Activated CD4-positive, alpha-beta T cell treated with anti-CD3 and anti-CD28 coated beads for 24 hours (primary cell): ENCODE measurements around the gene GPATCH8.
"Not testable (repeated sequence)": the region's sequence is repeated elsewhere in the genome, so short reads cannot be mapped to it uniquely, and the experiment has no call there.

Experiments used
- DNase-seq, 2 donors: peaks; one replicate each; pipeline ENCODE4 v3.0.0-alpha.2; 2020; ENCODE audit warnings: low read depth in 2 of 2

GPATCH8 gene

DNA sequence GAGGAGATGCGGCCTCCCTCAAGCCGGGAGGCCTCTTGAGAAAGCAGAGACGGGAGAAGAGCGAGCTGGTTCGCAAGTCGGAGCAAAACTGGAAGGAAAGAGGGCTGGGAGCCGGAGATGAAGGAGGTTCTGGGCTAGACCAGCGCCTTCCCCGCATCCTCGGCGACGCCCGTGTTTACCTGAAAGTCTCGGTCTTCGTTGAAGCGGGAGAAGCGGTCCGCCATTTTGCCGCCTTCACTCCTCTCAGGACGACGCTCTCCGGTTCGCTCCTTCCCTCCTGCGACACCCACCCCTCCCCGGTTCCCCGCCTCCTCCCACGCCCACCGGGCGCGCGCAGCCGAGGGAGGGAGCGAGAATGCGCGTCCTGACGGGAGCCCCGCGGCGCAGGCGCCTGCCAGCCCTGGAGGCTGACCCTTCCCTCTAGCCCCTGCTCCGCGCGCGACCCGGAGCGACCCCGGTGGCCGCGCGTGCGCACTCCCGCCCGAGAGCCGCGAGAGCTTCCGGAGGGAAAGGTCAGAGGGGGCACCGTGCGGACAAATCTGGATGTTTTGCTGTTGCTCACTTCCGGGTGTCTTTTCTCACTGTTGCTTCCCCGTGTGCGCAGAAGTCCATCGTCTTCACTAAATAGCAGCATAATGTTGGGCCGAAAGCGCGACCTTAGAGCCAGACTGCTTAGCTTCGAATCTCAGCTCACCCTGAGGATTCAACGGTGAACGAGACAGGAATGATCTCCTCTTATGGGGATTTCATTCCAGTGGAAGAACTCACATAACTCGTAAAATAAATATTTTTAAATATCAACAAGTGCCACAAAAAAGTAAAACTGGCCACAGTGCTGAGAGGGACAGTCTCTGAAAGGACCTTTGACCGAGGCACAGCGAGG lies at the start of gene GPATCH8:
Gene GPATCH8 (minus strand): TSS at position 260 of the 883 bp plus-strand sequence. CDS start 36 bp downstream, at position 224.
- DNase-seq, result peak; percentile 86 to 88

DNA sequence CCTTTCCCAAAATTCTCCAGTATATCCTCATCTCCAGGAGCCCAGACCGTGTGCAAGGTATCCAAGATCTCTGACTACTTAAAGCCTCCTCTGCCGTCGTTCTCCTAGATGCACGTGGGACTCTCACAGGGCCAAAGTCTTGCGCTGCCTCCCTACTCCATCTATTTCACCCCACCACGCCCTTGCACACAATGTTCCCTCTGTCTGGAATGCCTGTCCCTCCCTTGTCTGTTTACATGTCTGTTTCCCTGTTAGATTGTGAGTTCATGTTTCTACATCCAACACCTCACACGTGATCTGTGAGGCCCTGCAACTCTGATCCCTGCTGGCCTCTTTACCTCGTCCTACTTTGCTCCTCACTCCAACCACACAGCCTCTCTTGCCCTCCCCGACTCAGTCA lies 49.2 kb upstream of the GPATCH8 start:
- no peak for DNase-seq

DNA sequence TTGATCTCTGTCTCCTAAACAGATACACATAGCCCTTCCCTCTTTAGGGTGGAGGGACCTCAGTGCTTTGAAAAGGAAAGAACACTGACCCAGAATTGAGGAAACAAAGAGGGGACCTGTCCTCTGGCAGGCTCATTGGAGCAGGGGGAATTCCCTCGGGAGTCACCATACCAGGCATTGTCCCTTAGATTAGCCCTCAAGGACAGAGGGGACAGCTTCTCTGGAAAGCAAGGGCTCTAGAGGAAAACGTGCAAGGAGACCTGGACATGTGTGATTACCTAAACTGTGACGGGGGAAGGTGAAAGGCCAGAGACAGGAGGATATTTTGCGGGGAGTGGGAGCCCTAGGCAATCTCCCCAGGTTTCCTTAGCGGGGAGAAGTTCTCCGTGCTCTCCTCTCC lies 46.5 kb upstream of the GPATCH8 start:
- no peak for DNase-seq

DNA sequence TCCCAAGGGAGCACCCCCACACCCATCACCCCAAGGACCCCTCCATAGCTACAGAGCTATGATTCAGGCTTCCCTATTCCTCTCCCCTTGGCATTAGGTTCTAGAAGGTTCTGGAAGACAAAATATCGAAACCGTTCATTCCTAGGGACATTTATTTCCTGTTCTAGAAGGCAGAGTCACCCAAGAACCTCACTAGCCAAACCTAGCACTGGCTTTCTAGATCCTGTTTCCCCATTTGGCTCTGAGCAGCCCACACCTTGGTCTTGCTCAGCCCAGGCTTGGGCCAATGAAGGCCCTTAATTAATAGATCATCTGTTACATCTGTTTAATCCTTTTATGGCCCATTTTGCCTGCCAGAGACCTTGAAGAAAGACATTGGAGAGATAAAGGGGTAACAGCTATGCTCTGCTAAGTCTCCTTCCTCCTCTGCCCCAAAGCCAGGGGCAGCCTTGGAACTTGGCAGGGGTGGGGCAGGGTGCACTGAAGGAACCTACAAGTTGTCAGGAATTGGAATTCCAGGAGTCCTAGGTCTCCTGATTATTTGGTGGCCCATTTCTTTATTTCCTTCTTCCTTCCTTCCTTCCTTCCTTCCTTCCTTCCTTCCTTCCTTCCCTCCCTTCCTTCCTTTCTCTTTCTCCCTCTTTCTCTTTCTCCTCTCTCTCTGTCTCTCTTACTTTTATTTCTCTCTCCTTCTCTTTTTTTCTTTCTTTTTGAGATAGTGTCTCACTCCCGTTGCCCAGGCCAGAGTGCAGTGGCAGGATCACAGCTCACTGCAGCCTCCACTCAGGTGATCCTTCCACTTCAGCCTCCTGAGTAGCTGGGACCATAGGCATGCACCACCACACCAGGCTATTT lies 45.4 kb upstream of the GPATCH8 start:
- DNase-seq, result no peak

DNA sequence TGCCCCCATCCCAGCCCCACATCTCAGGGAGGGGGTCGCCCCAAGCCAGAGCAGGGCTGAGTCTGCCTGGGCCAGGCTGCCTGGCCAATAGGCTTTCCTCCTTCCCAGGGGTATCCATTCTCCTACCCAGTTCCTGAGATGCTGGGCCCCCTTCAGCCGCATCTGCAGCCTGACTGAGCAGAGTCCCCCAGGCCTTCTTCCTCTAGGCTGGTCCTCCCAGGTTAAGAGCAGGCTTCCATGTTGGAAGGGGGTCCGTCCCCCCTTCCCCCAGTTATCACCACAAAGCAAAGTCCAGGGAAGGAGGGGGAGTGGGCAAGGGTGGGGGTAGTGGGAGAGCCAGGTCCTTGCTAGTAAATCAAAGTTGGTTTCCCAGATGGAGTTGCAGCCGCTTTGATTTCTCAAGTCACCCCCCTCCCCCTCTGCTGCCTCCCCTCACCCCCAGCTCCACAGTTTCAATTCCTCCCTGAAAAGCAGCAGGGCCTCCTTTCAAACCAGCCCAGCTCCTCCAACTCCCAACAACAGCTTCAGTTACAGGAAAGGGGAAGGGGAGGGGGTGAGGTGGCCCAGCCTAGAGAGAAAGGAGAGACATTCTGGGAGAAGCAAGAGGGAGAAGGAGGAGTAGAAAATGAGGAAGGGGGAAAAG lies 44.5 kb upstream of the GPATCH8 start:
- no peak for DNase-seq

DNA sequence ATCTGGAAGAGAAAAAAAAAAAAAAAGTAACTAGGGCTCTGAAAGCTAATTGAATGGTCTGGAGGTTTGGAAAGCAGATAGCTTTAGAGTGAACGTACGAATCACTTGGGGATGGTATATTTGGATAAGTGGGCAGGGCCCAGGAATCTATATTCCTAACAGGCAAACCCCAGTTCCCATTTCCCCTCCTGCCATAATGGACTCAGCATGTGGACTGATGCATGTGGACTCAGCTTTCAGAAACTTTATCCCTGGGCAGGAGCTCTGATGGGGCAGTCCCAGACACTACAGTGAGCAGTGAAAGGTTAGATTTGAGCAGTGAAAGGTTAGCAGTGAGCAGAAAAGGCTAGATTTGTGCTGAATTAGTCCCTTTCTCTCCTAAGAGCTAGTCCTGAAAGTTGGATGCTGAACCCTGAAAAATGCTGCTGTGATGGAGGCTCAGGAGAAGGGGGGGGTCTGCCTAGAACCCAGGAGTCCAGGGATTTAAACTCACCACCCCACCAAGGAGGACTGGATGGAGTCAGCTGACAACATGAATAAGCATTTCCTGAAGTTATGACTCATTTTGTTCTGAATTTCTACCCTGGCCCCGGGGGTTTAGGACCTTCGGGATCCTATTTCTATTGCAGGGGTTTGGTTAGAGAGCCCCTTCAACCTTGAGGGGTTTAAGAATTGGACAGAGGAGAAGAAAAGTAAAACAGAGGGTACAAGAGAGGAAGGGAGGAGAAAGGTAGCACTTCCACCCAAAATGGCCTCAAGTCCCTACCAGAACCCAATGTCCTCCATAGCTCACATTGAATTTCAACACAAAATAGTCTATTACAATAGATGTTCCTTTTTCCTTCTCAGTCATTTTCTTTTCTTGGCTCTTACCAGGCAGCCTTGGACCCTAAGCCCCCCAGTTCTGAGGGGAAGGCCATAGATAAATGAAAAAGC lies 43.7 kb upstream of the GPATCH8 start:
- no peak for DNase-seq

DNA sequence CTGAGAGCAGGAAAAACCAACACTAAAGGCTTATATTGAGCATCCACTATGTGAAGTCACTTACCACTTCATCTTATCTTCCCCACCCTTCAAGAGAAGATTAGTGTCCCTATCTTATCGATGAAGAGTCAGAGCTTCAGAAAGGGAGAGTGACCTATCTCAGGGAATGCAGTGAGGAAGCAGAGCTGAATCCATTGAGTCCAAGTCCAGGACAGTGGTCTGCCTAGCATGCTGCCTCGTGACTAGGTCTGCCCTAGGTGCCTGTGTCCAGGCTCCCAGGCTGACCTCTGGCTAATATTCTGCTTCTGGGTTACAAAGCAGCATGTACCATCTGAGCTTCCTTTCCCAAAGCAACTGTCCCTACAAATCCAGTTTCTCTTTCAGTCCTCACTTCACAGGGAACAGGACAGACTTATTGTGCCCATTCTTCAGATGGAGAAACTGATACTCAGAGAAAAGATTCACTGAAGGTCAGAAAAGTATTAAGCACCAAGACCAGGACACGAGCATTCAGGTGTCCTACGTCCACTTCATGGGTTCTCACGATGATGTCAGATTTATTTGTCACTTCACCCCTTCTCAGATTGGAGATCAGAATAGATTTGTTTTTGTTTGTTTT lies 40.8 kb upstream of the GPATCH8 start:
- DNase-seq, result no peak

DNA sequence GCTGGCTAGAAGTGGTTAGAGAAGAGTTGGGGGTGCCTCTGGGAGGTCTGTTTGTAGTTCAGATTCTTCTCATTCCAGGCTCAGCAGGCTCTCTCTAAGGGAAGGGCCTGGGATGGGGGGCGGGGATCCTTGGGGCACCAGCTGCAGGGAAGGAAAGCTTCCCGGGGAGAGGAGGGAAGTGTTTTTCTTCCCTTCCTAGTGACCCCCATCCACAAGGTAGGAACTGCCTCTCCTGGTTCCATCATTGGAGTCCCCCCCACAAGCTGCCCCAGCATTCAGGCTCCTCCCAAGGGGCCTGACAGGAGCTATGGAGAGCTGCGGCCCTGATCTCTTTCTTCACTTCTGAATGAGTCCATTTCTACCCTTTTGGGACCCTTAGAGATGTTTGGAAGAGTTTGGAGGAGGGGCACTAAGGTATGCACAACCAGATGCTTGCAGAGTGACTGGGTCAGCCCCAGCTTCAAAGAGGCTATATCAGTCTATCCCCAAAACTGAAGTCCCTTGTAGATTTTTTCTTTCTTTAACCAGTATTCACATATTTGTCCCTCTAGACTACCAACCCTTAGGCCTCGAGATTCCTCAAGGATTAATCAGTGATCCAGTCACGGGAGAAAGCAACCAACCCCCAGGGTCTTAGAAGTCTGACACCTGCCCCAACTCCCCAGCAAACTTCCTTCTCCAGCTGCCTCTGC lies 40.2 kb upstream of the GPATCH8 start:
- no peak for DNase-seq

DNA sequence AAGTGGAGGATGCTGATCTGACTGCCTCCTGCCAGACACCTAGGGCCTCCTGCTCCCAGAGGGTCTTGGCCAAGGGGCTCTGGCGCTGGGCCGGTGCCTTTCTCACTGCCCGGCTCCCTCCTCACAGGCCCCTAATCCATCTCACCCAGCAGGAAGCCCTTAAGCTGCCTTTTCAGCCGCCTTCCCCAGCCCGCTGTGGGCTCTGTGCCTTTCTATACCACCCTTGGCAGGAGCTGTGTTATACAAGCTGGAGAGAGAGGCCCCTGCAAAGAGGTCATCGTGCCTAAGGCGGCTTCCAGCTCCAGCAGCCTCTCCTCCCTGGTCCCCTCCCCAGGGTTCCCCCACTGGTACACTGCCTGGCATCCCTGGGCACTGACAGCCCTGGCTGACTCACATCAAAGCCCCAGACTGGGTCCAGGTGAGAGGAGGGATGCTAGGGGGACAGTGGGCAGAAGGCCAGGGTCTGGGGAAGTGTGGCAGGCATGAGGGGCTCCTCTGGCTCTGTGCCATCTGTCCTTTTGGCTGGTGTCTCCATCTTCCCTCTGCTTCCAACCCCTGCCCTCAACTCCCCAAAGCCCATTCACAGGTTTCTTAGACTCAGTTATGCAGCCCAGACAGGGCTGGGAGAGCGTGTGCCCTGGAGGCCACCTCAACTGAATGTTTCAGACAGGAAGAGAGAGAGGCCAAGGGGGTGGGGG lies 38.8 kb upstream of the GPATCH8 start:
- DNase-seq, result no peak

DNA sequence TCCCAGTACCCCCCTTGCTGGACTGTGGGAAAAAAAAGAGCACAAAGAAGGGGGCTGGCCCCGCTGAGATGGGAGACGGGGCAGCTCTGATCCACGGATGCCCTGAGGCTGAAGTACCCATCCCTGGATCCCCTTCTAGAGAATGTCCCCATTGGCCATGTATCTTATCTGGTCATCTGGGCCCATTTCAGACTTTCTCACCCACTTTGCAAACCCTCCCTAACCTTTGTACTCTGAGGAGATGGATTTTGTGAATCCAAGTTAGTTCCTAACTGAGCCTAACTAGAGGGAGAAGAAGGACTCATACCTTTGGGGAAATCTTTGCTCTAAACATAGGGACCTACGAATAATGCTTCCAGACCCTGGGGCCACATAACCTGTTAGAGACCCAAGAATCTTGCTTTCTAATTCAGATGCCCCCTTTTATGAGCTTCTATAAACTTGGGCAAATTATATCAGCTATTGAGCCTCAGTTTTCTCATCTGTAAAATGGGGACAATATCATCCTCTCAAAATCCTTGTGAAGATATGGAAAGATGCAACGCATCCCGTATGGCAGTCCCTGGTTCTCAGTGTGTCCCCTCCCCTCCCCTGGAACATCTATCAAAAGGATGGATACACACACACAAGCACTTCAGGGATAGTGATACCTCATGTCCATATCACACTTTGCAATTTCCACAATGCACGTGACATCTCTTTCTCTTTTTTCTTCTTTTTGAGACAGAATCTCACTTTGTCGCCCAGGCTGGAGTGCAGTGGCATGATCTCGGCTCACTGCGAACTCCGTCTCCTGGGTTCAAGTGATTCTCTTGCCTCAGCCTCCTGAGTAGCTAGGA lies 37.3 kb upstream of the GPATCH8 start:
- no peak for DNase-seq

DNA sequence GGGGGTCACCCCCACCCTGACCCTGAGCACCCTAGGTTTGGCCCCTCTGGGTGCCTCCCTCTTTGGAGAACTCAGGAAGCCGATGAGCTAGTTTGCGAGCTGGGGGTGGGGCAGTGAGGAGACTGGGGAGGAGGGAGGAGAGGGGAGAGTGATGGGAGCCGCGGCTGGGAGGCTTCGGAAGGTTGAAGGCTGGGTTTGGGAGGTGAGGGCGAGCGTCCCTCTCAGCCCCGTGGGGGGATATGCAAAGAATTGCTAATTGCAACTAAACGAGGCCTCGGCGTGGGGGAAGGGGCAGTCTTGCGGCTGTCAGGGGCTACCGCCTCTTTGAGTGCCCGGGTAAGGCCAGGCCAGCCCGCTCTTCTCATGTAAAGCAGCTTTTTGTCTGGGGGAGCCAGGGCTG lies 36.5 kb upstream of the GPATCH8 start:
- no peak for DNase-seq

DNA sequence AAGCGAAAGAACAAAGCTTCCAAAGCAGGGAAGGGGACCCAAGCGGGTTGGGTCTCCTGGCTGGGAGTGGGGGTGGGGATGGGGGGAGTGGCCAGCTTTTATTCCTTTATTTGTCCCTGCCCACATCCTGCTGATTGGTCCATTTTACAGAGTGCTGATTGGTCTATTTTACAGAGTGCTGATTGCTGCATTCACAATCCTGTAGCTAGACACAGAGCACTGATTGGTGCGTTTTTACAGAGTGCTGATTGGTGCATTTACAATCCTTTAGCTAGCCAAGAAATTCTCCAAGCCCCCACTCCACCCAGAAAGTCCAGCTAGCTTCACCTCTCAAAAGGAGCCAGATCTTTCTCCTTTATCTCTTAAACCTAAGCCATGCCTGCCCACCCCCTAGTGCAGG lies 34.7 kb upstream of the GPATCH8 start:
- not testable (repeated sequence) for DNase-seq

DNA sequence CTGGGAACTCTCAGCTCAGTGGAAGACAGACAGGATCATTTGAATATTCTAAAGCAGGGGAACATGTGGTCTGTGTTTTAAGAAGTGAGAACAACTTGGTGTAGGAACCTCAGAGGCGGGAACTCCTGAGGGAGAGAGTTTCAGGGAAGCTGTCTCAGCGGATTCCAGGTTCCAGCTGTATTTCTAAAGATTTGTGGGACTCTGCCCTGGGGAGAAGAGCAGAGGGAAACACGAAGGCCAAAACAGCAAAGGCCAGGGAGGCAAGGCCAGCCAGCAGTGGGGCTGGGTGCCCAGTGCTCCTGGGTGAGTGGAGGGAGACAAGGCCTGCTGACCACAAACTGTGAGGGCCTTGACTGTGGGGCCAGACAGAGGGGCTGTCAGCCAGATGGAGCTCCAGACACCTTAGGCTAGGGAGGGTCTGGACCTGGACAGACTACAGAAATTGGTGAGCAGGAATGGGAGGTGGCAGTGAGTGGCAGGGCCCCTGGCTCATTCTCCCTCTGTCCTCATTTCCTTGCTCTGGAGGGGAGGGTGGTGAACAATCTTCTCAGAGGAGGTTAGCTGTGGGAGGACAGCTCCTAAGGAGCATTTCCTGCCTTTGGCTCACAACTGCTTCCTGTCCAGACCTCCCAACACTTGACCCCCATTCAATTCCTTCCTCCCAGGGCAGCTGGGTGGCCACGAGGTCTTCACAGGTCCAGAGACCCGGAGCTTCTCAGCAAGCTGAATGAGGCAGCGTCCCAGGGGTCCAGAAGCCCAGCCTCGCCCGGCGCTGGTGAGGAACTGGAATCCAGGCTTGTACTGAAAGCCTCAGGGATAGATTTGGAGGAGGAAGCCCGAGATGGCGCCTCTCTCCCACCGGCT lies 33.1 kb upstream of the GPATCH8 start:
- DNase-seq, result no peak

DNA sequence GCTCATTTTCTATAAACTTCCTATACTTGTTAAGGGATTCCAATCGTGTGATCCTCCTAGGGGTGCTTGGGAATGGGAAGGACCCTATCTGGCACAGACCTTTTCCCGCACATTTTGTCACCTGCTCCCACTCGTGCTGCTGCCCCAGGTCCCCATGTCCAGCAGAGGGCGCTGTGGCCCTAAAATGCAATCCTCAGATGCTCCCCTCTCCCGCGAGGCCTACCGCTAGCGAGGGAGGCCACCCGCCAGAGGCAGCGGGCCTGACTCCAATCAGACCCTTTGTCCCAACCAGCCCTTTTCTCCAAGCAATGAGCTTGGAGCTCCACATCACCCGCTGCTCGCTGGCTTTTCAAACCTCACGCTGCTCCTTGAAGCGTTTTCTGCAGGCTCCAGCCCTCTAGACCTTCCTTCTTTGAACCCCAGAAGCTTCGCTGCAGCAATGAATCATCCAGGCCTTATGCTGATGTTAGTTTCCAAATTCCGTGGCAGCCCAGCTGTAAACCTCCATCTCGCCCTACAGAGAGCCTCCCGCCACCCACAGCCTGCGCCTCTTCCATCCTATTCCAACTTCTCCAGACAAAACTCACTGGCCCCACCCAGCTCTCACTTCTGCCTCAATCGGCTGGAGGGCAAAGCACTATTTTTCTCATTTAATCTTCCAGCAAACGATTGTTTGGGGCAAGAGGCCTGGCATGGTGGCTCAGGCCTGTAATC lies 30.5 kb upstream of the GPATCH8 start:
- peak; percentile 80 to 91 for DNase-seq

DNA sequence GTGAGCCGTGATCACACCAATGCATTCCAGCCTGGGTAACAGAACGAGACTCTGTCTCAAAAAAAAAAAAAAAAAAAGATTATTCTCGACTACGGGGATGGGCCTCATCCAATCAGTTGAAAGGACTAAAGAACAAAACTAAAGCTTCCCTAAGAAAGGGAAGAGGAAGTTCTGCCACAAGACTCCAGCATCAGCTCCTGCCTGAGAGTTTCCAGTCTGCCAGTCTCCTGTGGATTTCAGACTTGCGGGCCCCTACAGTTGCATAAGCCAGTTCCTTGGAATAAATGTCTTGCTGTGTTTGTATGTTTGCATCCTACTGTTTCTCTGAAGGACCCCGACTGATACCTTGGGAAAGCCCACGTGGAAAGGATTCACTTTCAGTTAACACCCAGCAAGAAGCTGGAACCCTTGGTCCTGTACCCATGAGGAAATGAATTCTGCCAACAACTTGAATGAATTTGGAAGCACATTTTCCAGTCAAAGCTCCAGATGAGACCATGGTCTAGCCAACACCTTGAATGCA lies 27.8 kb upstream of the GPATCH8 start:
- DNase-seq, result no peak

DNA sequence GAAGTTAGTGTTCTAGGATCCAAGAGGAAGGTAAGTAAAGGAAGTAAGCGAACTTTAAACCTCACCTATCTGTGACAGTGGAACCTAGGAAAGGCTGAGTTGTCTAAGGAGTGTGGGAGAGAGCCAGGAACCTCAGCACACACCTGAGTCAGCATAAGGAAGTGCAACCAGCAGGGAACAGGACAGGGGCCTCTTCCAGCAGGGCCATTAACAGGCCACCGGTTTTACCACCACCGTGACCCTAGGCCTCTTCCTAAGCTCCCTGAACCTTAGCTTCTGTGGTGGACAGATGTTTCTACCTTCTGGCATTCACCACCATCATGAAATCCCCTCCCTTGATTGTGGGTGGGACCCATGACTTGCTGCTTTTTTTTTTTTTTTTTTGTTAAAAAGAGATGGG lies 26.7 kb upstream of the GPATCH8 start:
- DNase-seq, result no peak

DNA sequence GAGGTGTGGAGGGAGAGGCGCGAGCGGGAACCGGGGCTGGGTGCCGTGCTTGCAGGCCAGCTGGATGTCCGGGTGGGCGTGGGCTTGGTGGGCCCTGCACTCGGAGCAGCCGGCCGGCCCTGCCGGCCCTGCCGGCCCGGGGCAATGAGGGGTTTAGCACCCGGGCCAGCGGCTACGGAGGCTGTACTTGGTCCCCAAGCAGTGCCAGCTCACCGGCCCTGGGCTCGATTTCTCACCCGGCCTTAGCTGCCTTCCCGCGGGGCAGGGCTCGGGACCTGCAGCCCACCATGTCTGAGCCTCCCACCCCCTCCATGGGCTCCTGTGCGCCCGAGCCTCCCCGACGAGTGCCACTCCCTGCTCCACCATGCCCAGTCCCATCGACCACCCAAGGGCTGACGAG lies 24.7 kb upstream of the GPATCH8 start:
- no peak for DNase-seq
